Lower leg skin (tissue), 3 donors: ENCODE results near the gene CDCA5.

ENCODE experiments used
- CTCF ChIP-seq, 3 donors: fragments of 450-650 bp; IDR thresholded peaks; one replicate each; pipeline ENCODE4 v1.5.1; 2016; ENCODE audit warnings: antibody characterized with exemption in 3 of 3, mild to moderate bottlenecking in 3 of 3, moderate library complexity in 2 of 3
- POLR2A ChIP-seq, 2 donors: fragments of 450-650 bp; IDR thresholded peaks; one replicate each; pipeline ENCODE4 v1.6.1; 2016 to 2017; ENCODE audit warnings: antibody characterized with exemption in 2 of 2, mild to moderate bottlenecking in 1 of 2, moderate library complexity in 1 of 2

- TF ChIP-seq CTCF (IDR thresholded peaks at IDR 0.05) (no peak), POLR2A (IDR thresholded peaks at IDR 0.05) (no peak)
These were observed 3.0 kb upstream of the CDCA5 start for GRCh38 chr11:65086809-65087208.
